IgD-negative memory B cell (primary cell): Measurements from ENCODE around the gene DYNC2H1. TPM values are rescaled to one million over a fixed set of nuclear protein-coding genes. Genes with fewer than 3 reads are reported as not detected.
"Not testable (repeated sequence)": the region's sequence is repeated elsewhere in the genome, so short reads cannot be mapped to it uniquely, and the experiment has no call there.

Source experiments
- H3K27ac Mint-ChIP-seq, 3 donors: one replicate each; pipeline ENCODE4 v1.8.0; 2020 to 2022; ENCODE audit warnings: mild to moderate bottlenecking in 3 of 3, mixed read lengths in 3 of 3, moderate library complexity in 1 of 3
- H3K27me3 Mint-ChIP-seq: one replicate; pipeline ENCODE4 v1.8.0; 2021; ENCODE audit warnings: mixed read lengths
- H3K36me3 Mint-ChIP-seq: one replicate; pipeline ENCODE4 v1.8.0; 2020; ENCODE audit warnings: mild to moderate bottlenecking, mixed read lengths
- H3K4me1 Mint-ChIP-seq, 3 donors: one replicate each; pipeline ENCODE4 v1.8.0; 2020 to 2022; ENCODE audit warnings: mixed read lengths in 3 of 3, mild to moderate bottlenecking in 1 of 3
- H3K4me3 Mint-ChIP-seq, 4 donors: one replicate each; pipeline ENCODE4 v1.8.0; 2020 to 2022; ENCODE audit warnings: mild to moderate bottlenecking in 4 of 4, mixed read lengths in 4 of 4, moderate library complexity in 3 of 4
- H3K9me3 Mint-ChIP-seq, 3 donors: one replicate each; pipeline ENCODE4 v1.8.0; 2020 to 2021; ENCODE audit warnings: mixed read lengths in 3 of 3, mild to moderate bottlenecking in 1 of 3
- polyA plus RNA-seq: library from polyadenylated mRNA; unstranded; fragments of 300-500 nt; fragmentation: Illumina TruSeq; gene quantifications from one replicate; pipeline ENCODE4 v1.2.3, GENCODE V29; 2021

Gene DYNC2H1
- polyA plus RNA-seq, 1 donor from 2014 or later = 0.29 TPM

GRCh38 chr11:103354656-103355055 is 245.4 kb downstream of the DYNC2H1 start:
- Mint-ChIP-seq H3K4me1 (no peaks in the 10 kb centered on the region), H3K27me3 (no peaks in the 10 kb centered on the region), H3K27ac (no peak overlapping the region), H3K36me3 (no peaks in the 10 kb centered on the region), H3K9me3 (peaks cover 2 to 7% (median 2%) of the 10 kb centered on the region in 3 donors), H3K4me3 (no peak overlapping the region)

- Mint-ChIP-seq H3K27ac (no peak overlapping the region), H3K9me3 (no peaks in the 10 kb centered on the region), H3K4me1 (no peaks in the 10 kb centered on the region), H3K4me3 (no peak overlapping the region), H3K27me3 (no peaks in the 10 kb centered on the region), H3K36me3 (no peaks in the 10 kb centered on the region)
Observed at GRCh38 chr11:103358251-103358650, 249.0 kb downstream of the DYNC2H1 start.

- Mint-ChIP-seq H3K36me3 (no peaks in the 10 kb centered on the region), H3K4me3 (no peak overlapping the region), H3K9me3 (no peaks in the 10 kb centered on the region), H3K27ac (no peak overlapping the region), H3K27me3 (no peaks in the 10 kb centered on the region), H3K4me1 (no peaks in the 10 kb centered on the region)
Observed at GRCh38 chr11:103359216-103359615, 250.0 kb downstream of the DYNC2H1 start.

- Mint-ChIP-seq H3K9me3 (no peaks in the 10 kb centered on the region), H3K4me3 (no peak overlapping the region), H3K27me3 (no peaks in the 10 kb centered on the region), H3K36me3 (no peaks in the 10 kb centered on the region), H3K4me1 (no peaks in the 10 kb centered on the region), H3K27ac (no peak overlapping the region)
Observed at GRCh38 chr11:103364687-103365086, 255.5 kb downstream of the DYNC2H1 start.

GRCh38 chr11:103367650-103368049 is 258.4 kb downstream of the DYNC2H1 start:
- H3K36me3 Mint-ChIP-seq = no peaks in the 10 kb centered on the region
- no peaks in the 10 kb centered on the region for H3K27me3 Mint-ChIP-seq
- H3K9me3 Mint-ChIP-seq = peaks cover 0 to 2% (median 0%) of the 10 kb centered on the region in 3 donors
- H3K4me3 Mint-ChIP-seq = no peak overlapping the region
- no peak overlapping the region for H3K27ac Mint-ChIP-seq
- H3K4me1 Mint-ChIP-seq = no peaks in the 10 kb centered on the region

- H3K9me3 Mint-ChIP-seq = peaks cover 0 to 2% (median 0%) of the 10 kb centered on the region in 3 donors
- no peak overlapping the region for H3K4me3 Mint-ChIP-seq
Observed at GRCh38 chr11:103368145-103368544, 258.9 kb downstream of the DYNC2H1 start.

GRCh38 chr11:103370076-103370475 is 260.9 kb downstream of the DYNC2H1 start:
- no peak overlapping the region for H3K4me3 Mint-ChIP-seq
- H3K9me3 Mint-ChIP-seq = peaks cover 2 to 8% (median 4%) of the 10 kb centered on the region in 3 donors
- no peaks in the 10 kb centered on the region for H3K4me1 Mint-ChIP-seq
- no peak overlapping the region for H3K27ac Mint-ChIP-seq
- peaks cover 4% of the 10 kb centered on the region for H3K36me3 Mint-ChIP-seq
- H3K27me3 Mint-ChIP-seq = no peaks in the 10 kb centered on the region

More at GRCh38 chr11:103368145-103368544, 258.9 kb downstream of the DYNC2H1 start:
- H3K4me1 Mint-ChIP-seq = no peaks in the 10 kb centered on the region
- H3K36me3 Mint-ChIP-seq = no peaks in the 10 kb centered on the region
- no peaks in the 10 kb centered on the region for H3K27me3 Mint-ChIP-seq
- H3K27ac Mint-ChIP-seq = no peak overlapping the region

- Mint-ChIP-seq H3K4me1 (no peaks in the 10 kb centered on the region), H3K27ac (no peak overlapping the region), H3K4me3 (no peak overlapping the region), H3K9me3 (peaks cover 2 to 22% (median 20%) of the 10 kb centered on the region in 3 donors), H3K36me3 (peaks cover 4% of the 10 kb centered on the region), H3K27me3 (no peaks in the 10 kb centered on the region)
Observed at GRCh38 chr11:103372906-103373305, 263.7 kb downstream of the DYNC2H1 start.

GRCh38 chr11:103374227-103374626 is 265.0 kb downstream of the DYNC2H1 start:
- peaks cover 2 to 22% (median 20%) of the 10 kb centered on the region in 3 donors for H3K9me3 Mint-ChIP-seq
- H3K4me3 Mint-ChIP-seq, H3K36me3 Mint-ChIP-seq, H3K4me1 Mint-ChIP-seq, H3K27ac Mint-ChIP-seq, H3K27me3 Mint-ChIP-seq: not testable (repeated sequence)

- no peaks in the 10 kb centered on the region for H3K27me3 Mint-ChIP-seq
- peaks cover 2% of the 10 kb centered on the region for H3K36me3 Mint-ChIP-seq
- no peak overlapping the region for H3K4me3 Mint-ChIP-seq
- H3K4me1 Mint-ChIP-seq = no peaks in the 10 kb centered on the region
- H3K9me3 Mint-ChIP-seq = peaks cover 0 to 18% (median 15%) of the 10 kb centered on the region in 3 donors
- no peak overlapping the region for H3K27ac Mint-ChIP-seq
Observed at GRCh38 chr11:103378931-103379330, 269.7 kb downstream of the DYNC2H1 start.

GRCh38 chr11:103380031-103380430 is 270.8 kb downstream of the DYNC2H1 start:
- Mint-ChIP-seq H3K27ac (no peak overlapping the region), H3K4me3 (no peak overlapping the region), H3K36me3 (no peaks in the 10 kb centered on the region), H3K27me3 (no peaks in the 10 kb centered on the region), H3K4me1 (no peaks in the 10 kb centered on the region), H3K9me3 (peaks cover 0 to 18% (median 12%) of the 10 kb centered on the region in 3 donors)

GRCh38 chr11:103384652-103385051 is 275.4 kb downstream of the DYNC2H1 start:
- Mint-ChIP-seq H3K36me3 (no peaks in the 10 kb centered on the region), H3K4me3 (no peak overlapping the region), H3K27me3 (no peaks in the 10 kb centered on the region), H3K9me3 (no peaks in the 10 kb centered on the region), H3K4me1 (no peaks in the 10 kb centered on the region), H3K27ac (no peak overlapping the region)

- H3K9me3 Mint-ChIP-seq = peaks cover 0 to 4% (median 2%) of the 10 kb centered on the region in 3 donors
- no peaks in the 10 kb centered on the region for H3K36me3 Mint-ChIP-seq
- H3K4me3 Mint-ChIP-seq = no peak overlapping the region
- no peaks in the 10 kb centered on the region for H3K4me1 Mint-ChIP-seq
- no peaks in the 10 kb centered on the region for H3K27me3 Mint-ChIP-seq
- no peak overlapping the region for H3K27ac Mint-ChIP-seq
Observed at GRCh38 chr11:103395612-103396011, 286.4 kb downstream of the DYNC2H1 start.

GRCh38 chr11:103396237-103396636 is 287.0 kb downstream of the DYNC2H1 start:
- peaks cover 0 to 4% (median 4%) of the 10 kb centered on the region in 3 donors for H3K9me3 Mint-ChIP-seq
- H3K4me3 Mint-ChIP-seq = no peak overlapping the region
- H3K36me3 Mint-ChIP-seq = no peaks in the 10 kb centered on the region
- no peak overlapping the region for H3K27ac Mint-ChIP-seq
- no peaks in the 10 kb centered on the region for H3K4me1 Mint-ChIP-seq
- H3K27me3 Mint-ChIP-seq = no peaks in the 10 kb centered on the region

- H3K4me3 Mint-ChIP-seq = no peak overlapping the region
- no peaks in the 10 kb centered on the region for H3K36me3 Mint-ChIP-seq
- no peaks in the 10 kb centered on the region for H3K27me3 Mint-ChIP-seq
- H3K9me3 Mint-ChIP-seq = peaks cover 0 to 7% (median 3%) of the 10 kb centered on the region in 3 donors
- no peak overlapping the region for H3K27ac Mint-ChIP-seq
- no peaks in the 10 kb centered on the region for H3K4me1 Mint-ChIP-seq
Observed at GRCh38 chr11:103397369-103397768, 288.1 kb downstream of the DYNC2H1 start.

GRCh38 chr11:103398829-103399228 is 289.6 kb downstream of the DYNC2H1 start:
- Mint-ChIP-seq H3K4me1 (no peaks in the 10 kb centered on the region), H3K27me3 (no peaks in the 10 kb centered on the region), H3K4me3 (no peak overlapping the region), H3K27ac (no peak overlapping the region), H3K36me3 (no peaks in the 10 kb centered on the region), H3K9me3 (peaks cover 0 to 5% (median 1%) of the 10 kb centered on the region in 3 donors)
